ENCODE results near the gene KMT2E.
A peak's percentile ranks its signal among the peaks of the same experiment; 100 is the strongest.

KMT2E gene

GRCh38 chr7:104978460-104978859 is 35.5 kb upstream of the KMT2E start (continued):
- TF ChIP-seq CSDC2 (CRISPR knock-in tag; IDR thresholded peaks at IDR 0.05) = no peak
- TF ChIP-seq OSR1 (CRISPR knock-in tag; IDR thresholded peaks at IDR 0.05) = no peak

- TF ChIP-seq GLIS3 (CRISPR knock-in tag; IDR thresholded peaks at IDR 0.05) = no peak
- TF ChIP-seq PATZ1 (CRISPR knock-in tag; IDR thresholded peaks at IDR 0.05; ENCODE audit: borderline replicate concordance) = peak; percentile 42; the same call in 1 of the 2 replicates
- ATAC-seq = no peak
Observed at GRCh38 chr7:104979167-104979841, 34.7 kb upstream of the KMT2E start.

- TF ChIP-seq CSRNP3 (CRISPR knock-in tag; IDR thresholded peaks at IDR 0.05) (no peak), POU6F1 (CRISPR knock-in tag; IDR thresholded peaks at IDR 0.05; ENCODE audit: borderline replicate concordance, low read depth) (no peak), GLIS3 (CRISPR knock-in tag; IDR thresholded peaks at IDR 0.05) (no peak), TSHZ2 (CRISPR knock-in tag; IDR thresholded peaks at IDR 0.05) (no peak), CREB5 (CRISPR knock-in tag; IDR thresholded peaks at IDR 0.05; ENCODE audit: low read depth) (no peak), ZNF565 (CRISPR knock-in tag; conservative IDR thresholded peaks at IDR 0.05; ENCODE audit: low read depth) (no peak)
- no peak for ATAC-seq
Observed at GRCh38 chr7:104980440-104980839, 33.6 kb upstream of the KMT2E start.

- ATAC-seq = no peak
- TF ChIP-seq ZFP3 (CRISPR knock-in tag; IDR thresholded peaks at IDR 0.05) (no peak), POU6F1 (CRISPR knock-in tag; IDR thresholded peaks at IDR 0.05; ENCODE audit: borderline replicate concordance, low read depth) (peak; percentile 77; the same call in 1 of the 2 replicates), ESRRG (CRISPR knock-in tag; IDR thresholded peaks at IDR 0.05) (no peak), ARNTL (CRISPR knock-in tag; IDR thresholded peaks at IDR 0.05; ENCODE audit: borderline replicate concordance, low read depth) (no peak), CSRNP3 (CRISPR knock-in tag; IDR thresholded peaks at IDR 0.05) (0 out of 2 replicates have a peak, but pooled peaks have one; percentile 45), SNAI2 (CRISPR knock-in tag; IDR thresholded peaks at IDR 0.05) (no peak), TOX (CRISPR knock-in tag; IDR thresholded peaks at IDR 0.05; ENCODE audit: borderline replicate concordance) (no peak), ZNF565 (CRISPR knock-in tag; conservative IDR thresholded peaks at IDR 0.05; ENCODE audit: low read depth) (0 out of 2 replicates have a peak, but pooled peaks have one; percentile 31), CREB5 (CRISPR knock-in tag; IDR thresholded peaks at IDR 0.05; ENCODE audit: low read depth) (no peak), ZFP30 (CRISPR knock-in tag; IDR thresholded peaks at IDR 0.05) (peak; percentile 3; the same call in 1 of the 2 replicates), TCF4 (CRISPR knock-in tag; IDR thresholded peaks at IDR 0.05; ENCODE audit: borderline replicate concordance) (no peak), PPARA (CRISPR knock-in tag; IDR thresholded peaks at IDR 0.05; ENCODE audit: borderline replicate concordance) (no peak)
Observed at GRCh38 chr7:104980841-104981671, 32.9 kb upstream of the KMT2E start.

Measured in SK-N-SH treated with all-trans-retinoic acid at 6 μM for 48 hours (cell line).